ENCODE results near the gene GAS7. TPM values are rescaled to one million over a fixed set of nuclear protein-coding genes. Genes with fewer than 3 reads are reported as not detected.

GAS7 gene
- total RNA-seq, 1 donor from 2014 or later, result 2.9 TPM

GRCh38 chr17:10241781-10242180 is 43.4 kb upstream of the GAS7 start:
- no peaks in the 10 kb centered on the region for H3K4me1 Mint-ChIP-seq
- H3F3A ChIP-seq (ENCODE audit: low read depth), result no peaks in the 10 kb centered on the region
- TF ChIP-seq CTCF (IDR thresholded peaks at IDR 0.05) (no peak), EZH2 (IDR thresholded peaks at IDR 0.05) (no peak), EZH2phosphoT487 (IDR thresholded peaks at IDR 0.05) (no peak)
- H3K9me3 ChIP-seq (ENCODE audit: low read depth), result no peaks in the 10 kb centered on the region
- DNase-seq (ENCODE audit: low spot score), result no peak
- no peak overlapping the region for H3K27ac Mint-ChIP-seq
- no peaks in the 10 kb centered on the region for H3K4me1 ChIP-seq
- no peak overlapping the region for H3K4me3 ChIP-seq
- H3K9ac ChIP-seq, result no peak overlapping the region
- H3K27me3 Mint-ChIP-seq (ENCODE audit: insufficient read depth, low read depth), result no peaks in the 10 kb centered on the region
- H3K4me3 Mint-ChIP-seq, result no peak overlapping the region
- no peak overlapping the region for H3K4me2 ChIP-seq
- no peaks in the 10 kb centered on the region for H3K36me3 ChIP-seq
- no peak overlapping the region for H3K27ac ChIP-seq
- no peaks in the 10 kb centered on the region for H3K9me3 Mint-ChIP-seq
- no peaks in the 10 kb centered on the region for H3K27me3 ChIP-seq
- H3K36me3 Mint-ChIP-seq, result no peaks in the 10 kb centered on the region
- no peaks in the 10 kb centered on the region for H4K20me1 ChIP-seq (ENCODE audit: low read depth)
- H3K79me2 ChIP-seq (ENCODE audit: low read depth), result no peaks in the 10 kb centered on the region
- no peak overlapping the region for H2AFZ ChIP-seq (replicated peaks)

- Histone ChIP-seq H4K20me1 (ENCODE audit: low read depth) (no peaks in the 10 kb centered on the region), H3K4me2 (no peak overlapping the region), H3K79me2 (ENCODE audit: low read depth) (no peaks in the 10 kb centered on the region), H3K36me3 (no peaks in the 10 kb centered on the region), H3K27me3 (no peaks in the 10 kb centered on the region), H2AFZ (replicated peaks) (no peak overlapping the region), H3K27ac (no peak overlapping the region), H3F3A (ENCODE audit: low read depth) (no peaks in the 10 kb centered on the region), H3K9me3 (ENCODE audit: low read depth) (no peaks in the 10 kb centered on the region), H3K9ac (no peak overlapping the region), H3K4me1 (no peaks in the 10 kb centered on the region), H3K4me3 (no peak overlapping the region)
- Mint-ChIP-seq H3K4me3 (no peak overlapping the region), H3K9me3 (peaks cover 4% of the 10 kb centered on the region), H3K36me3 (no peaks in the 10 kb centered on the region), H3K4me1 (no peaks in the 10 kb centered on the region), H3K27me3 (ENCODE audit: insufficient read depth, low read depth) (peaks cover 2% of the 10 kb centered on the region), H3K27ac (no peak overlapping the region)
- TF ChIP-seq CTCF (IDR thresholded peaks at IDR 0.05), result no peak
- no peak for TF ChIP-seq EZH2 (IDR thresholded peaks at IDR 0.05)
- no peak for TF ChIP-seq EZH2phosphoT487 (IDR thresholded peaks at IDR 0.05)
- DNase-seq (ENCODE audit: low spot score), result no peak
Observed at GRCh38 chr17:10238661-10239060, 40.3 kb upstream of the GAS7 start.

GRCh38 chr17:10234033-10234432 is 35.6 kb upstream of the GAS7 start:
- TF ChIP-seq CTCF (IDR thresholded peaks at IDR 0.05) (no peak), EZH2 (IDR thresholded peaks at IDR 0.05) (no peak), EZH2phosphoT487 (IDR thresholded peaks at IDR 0.05) (no peak)
- Mint-ChIP-seq H3K27ac (no peak overlapping the region), H3K36me3 (no peaks in the 10 kb centered on the region), H3K4me1 (no peaks in the 10 kb centered on the region), H3K9me3 (peaks cover 10% of the 10 kb centered on the region), H3K4me3 (no peak overlapping the region), H3K27me3 (ENCODE audit: insufficient read depth, low read depth) (peaks cover 5% of the 10 kb centered on the region)
- no peaks in the 10 kb centered on the region for H3K36me3 ChIP-seq
- no peak overlapping the region for H3K27ac ChIP-seq
- no peaks in the 10 kb centered on the region for H4K20me1 ChIP-seq (ENCODE audit: low read depth)
- DNase-seq (ENCODE audit: low spot score), result no peak
- H3K9ac ChIP-seq, result no peak overlapping the region
- H3K4me3 ChIP-seq, result no peak overlapping the region
- H3K27me3 ChIP-seq, result no peaks in the 10 kb centered on the region
- no peaks in the 10 kb centered on the region for H3K4me1 ChIP-seq
- no peak overlapping the region for H2AFZ ChIP-seq (replicated peaks)
- no peak overlapping the region for H3K4me2 ChIP-seq
- no peaks in the 10 kb centered on the region for H3K9me3 ChIP-seq (ENCODE audit: low read depth)
- no peaks in the 10 kb centered on the region for H3F3A ChIP-seq (ENCODE audit: low read depth)
- no peaks in the 10 kb centered on the region for H3K79me2 ChIP-seq (ENCODE audit: low read depth)
